ENCODE results near the gene SRRM5.

DNA sequence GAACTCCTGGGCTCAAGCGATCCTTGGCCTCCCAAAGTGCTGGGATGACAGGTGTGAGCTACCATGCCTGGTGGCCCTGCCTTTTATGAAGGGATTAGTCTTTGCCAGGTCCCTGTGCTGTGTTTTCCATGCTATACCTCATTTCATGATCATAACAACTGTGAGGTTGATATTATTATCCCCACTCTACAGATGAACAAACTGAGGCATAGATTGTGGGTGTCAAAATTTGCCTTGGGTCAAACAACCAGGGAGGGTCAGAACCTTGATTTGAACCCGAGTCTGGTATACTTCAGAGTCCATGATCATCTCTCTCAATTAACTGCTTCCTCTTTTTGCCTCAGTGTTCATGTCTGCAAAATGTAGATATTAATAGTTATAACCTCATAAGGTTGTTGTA, 29.4 kb upstream of the SRRM5 start:
- no peak for TF ChIP-seq POLR2A (IDR thresholded peaks at IDR 0.05)
- TF ChIP-seq, protein P1, sequence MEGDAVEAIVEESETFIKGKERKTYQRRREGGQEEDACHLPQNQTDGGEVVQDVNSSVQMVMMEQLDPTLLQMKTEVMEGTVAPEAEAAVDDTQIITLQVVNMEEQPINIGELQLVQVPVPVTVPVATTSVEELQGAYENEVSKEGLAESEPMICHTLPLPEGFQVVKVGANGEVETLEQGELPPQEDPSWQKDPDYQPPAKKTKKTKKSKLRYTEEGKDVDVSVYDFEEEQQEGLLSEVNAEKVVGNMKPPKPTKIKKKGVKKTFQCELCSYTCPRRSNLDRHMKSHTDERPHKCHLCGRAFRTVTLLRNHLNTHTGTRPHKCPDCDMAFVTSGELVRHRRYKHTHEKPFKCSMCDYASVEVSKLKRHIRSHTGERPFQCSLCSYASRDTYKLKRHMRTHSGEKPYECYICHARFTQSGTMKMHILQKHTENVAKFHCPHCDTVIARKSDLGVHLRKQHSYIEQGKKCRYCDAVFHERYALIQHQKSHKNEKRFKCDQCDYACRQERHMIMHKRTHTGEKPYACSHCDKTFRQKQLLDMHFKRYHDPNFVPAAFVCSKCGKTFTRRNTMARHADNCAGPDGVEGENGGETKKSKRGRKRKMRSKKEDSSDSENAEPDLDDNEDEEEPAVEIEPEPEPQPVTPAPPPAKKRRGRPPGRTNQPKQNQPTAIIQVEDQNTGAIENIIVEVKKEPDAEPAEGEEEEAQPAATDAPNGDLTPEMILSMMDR (IDR thresholded peaks at IDR 0.05) = no peak

Measured in esophagus squamous epithelium (tissue), 4 donors.